Chondrocyte (in vitro differentiated cells): ENCODE data around the gene TREM1. TPM values are rescaled to one million over a fixed set of nuclear protein-coding genes. Genes with fewer than 3 reads are reported as not detected.

Source experiments
- DNase-seq: peaks from one replicate; pipeline ENCODE4 v3.0.0; 2021; ENCODE audit warnings: mixed read lengths, low spot score
- H3K27ac Mint-ChIP-seq: one replicate; pipeline ENCODE4 v1.8.0; 2021; ENCODE audit warnings: mild to moderate bottlenecking, moderate library complexity, mixed read lengths; ENCODE audit not compliant: unreplicated experiment
- H3K27me3 Mint-ChIP-seq: 2 replicates; pipeline ENCODE4 v1.8.0; 2021; ENCODE audit warnings: low read depth, mixed read lengths
- H3K36me3 Mint-ChIP-seq: 2 replicates; pipeline ENCODE4 v1.8.0; 2021; ENCODE audit warnings: low read depth, mixed read lengths
- H3K4me1 Mint-ChIP-seq: 2 replicates; pipeline ENCODE4 v1.8.0; 2021; ENCODE audit warnings: low read depth, mild to moderate bottlenecking, mixed read lengths
- H3K4me3 Mint-ChIP-seq: one replicate; pipeline ENCODE4 v1.8.0; 2021; ENCODE audit warnings: mild to moderate bottlenecking, moderate library complexity, mixed read lengths; ENCODE audit not compliant: unreplicated experiment
- H3K9me3 Mint-ChIP-seq: 2 replicates; pipeline ENCODE4 v1.8.0; 2021; ENCODE audit warnings: low read depth, mixed read lengths
- total RNA-seq: library from RNA; stranded (reverse); gene quantifications from 3 replicates; pipeline ENCODE4 v1.2.1, GENCODE V29; 2021
- TF ChIP-seq, protein P1 (sequence below): fragments of 200-600 bp; sonication (generic); IDR thresholded peaks from 2 replicates; pipeline ENCODE4 v1.5.0; 2021; ENCODE audit warnings: antibody characterized with exemption, mild to moderate bottlenecking, moderate library complexity

Gene TREM1
- total RNA-seq, 1 donor from 2014 or later = 0.25 TPM

DNA sequence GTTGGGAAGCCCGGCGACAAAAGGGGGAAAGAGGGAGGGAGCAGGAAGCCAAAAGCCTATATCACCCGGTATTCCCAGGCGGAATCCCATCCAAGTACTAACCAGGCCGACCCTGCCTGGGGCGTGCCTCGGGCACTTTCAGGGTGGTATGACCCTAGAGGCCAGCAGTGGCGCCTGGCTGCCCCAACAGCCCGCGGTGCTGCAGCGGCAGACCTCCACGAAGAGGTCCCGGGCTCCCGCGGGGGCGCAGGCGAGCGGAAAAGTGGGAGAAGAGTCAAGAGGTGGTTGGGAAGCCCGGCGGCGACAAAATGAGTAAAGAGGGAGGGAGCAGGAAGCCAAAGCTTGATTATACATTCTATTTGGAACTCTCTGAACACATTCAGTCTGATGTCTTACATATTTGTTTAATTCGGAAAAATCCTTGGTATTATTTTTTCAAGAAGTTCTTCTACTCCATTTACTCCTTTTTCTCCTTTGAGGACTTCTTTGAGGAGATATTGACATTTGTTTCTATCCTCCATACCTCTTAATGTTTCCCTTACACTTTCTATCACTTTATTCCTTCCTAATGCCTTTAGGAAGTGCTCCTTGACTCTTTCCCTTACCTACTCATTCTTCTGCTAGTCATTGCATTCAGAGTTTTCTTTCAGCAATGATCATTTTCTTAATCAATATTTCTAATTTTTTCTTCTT, 46.9 kb downstream of the TREM1 start:
- Mint-ChIP-seq H3K4me1 (peaks cover 12% of the 10 kb centered on the region), H3K36me3 (no peaks in the 10 kb centered on the region), H3K27me3 (peaks cover 61% of the 10 kb centered on the region), H3K4me3 (no peak overlapping the region), H3K9me3 (no peaks in the 10 kb centered on the region), H3K27ac (no peak overlapping the region)
- TF ChIP-seq, protein P1, sequence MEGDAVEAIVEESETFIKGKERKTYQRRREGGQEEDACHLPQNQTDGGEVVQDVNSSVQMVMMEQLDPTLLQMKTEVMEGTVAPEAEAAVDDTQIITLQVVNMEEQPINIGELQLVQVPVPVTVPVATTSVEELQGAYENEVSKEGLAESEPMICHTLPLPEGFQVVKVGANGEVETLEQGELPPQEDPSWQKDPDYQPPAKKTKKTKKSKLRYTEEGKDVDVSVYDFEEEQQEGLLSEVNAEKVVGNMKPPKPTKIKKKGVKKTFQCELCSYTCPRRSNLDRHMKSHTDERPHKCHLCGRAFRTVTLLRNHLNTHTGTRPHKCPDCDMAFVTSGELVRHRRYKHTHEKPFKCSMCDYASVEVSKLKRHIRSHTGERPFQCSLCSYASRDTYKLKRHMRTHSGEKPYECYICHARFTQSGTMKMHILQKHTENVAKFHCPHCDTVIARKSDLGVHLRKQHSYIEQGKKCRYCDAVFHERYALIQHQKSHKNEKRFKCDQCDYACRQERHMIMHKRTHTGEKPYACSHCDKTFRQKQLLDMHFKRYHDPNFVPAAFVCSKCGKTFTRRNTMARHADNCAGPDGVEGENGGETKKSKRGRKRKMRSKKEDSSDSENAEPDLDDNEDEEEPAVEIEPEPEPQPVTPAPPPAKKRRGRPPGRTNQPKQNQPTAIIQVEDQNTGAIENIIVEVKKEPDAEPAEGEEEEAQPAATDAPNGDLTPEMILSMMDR = no peak
- DNase-seq = no peak

DNA sequence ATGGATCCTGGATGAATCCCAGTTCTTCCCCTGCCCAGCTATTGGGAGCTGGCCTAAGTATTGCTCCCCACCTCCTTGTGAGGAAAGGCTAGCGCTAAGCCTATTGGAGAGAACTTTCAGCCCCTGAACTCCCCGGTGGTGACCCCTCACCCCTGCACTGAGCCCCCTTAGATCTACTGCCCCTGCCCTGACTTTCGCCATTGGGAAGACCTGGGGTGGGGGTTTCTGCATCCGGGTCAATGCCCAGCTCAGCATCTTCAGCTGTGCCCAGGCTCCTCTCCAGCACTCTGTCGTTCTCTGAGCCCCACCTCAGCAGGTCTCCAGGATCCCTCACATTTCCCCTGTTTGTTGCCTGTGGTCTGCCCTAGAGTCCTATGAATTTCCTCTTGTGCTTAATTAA, 49.4 kb downstream of the TREM1 start:
- TF ChIP-seq, protein P1 = no peak
- H3K27me3 Mint-ChIP-seq = peaks cover 50% of the 10 kb centered on the region
- no peaks in the 10 kb centered on the region for H3K9me3 Mint-ChIP-seq
- peaks cover 12% of the 10 kb centered on the region for H3K4me1 Mint-ChIP-seq
- no peak for DNase-seq
- no peak overlapping the region for H3K4me3 Mint-ChIP-seq
- no peaks in the 10 kb centered on the region for H3K36me3 Mint-ChIP-seq
- H3K27ac Mint-ChIP-seq = no peak overlapping the region

DNA sequence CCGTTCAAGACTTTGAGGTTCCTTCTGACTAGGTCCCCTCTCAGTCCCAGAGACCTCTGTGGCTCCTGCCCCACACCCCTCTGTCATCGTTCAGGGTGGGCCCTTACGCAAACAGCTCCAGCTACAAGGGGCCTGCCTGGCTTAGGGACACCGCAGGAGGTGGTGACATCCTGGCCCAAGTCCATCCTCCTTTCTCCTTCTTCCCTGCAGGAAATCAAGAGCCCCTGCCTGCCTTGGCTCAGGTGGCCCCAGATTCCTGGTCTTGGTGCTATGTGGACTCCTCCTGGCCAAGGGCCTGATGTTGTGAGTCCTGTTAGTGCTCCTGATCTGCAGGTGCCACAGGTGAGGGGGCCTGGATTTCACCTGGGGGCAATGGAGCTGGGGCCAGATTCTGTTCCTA, 50.2 kb downstream of the TREM1 start:
- DNase-seq = no peak
- Mint-ChIP-seq H3K27ac (no peak overlapping the region), H3K27me3 (peaks cover 51% of the 10 kb centered on the region), H3K9me3 (no peaks in the 10 kb centered on the region), H3K4me3 (no peak overlapping the region), H3K4me1 (peaks cover 12% of the 10 kb centered on the region), H3K36me3 (no peaks in the 10 kb centered on the region)
- TF ChIP-seq, protein P1 = no peak

DNA sequence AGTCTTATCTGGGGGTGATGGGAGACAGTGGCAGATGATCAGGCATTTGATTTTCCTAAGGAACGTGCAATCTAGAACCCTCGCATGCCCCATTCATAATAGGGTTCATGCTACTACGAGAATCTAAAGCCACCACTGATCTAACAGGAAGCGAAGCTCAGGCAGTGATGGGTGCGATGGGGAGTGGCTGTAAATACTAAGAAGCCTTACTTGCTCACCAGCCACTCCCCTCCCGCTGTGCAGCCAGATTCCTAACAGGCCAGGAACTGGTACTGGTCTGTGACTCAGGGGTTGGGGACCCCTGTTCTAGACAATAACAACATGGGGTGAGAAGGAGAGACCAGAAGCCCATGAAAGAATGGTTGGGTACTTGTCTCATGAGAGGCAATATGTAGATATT, 53.8 kb downstream of the TREM1 start:
- Mint-ChIP-seq H3K27me3 (peaks cover 44% of the 10 kb centered on the region), H3K27ac (no peak overlapping the region), H3K4me1 (no peaks in the 10 kb centered on the region), H3K4me3 (no peak overlapping the region), H3K9me3 (no peaks in the 10 kb centered on the region), H3K36me3 (no peaks in the 10 kb centered on the region)
- TF ChIP-seq, protein P1 = no peak
- no peak for DNase-seq

DNA sequence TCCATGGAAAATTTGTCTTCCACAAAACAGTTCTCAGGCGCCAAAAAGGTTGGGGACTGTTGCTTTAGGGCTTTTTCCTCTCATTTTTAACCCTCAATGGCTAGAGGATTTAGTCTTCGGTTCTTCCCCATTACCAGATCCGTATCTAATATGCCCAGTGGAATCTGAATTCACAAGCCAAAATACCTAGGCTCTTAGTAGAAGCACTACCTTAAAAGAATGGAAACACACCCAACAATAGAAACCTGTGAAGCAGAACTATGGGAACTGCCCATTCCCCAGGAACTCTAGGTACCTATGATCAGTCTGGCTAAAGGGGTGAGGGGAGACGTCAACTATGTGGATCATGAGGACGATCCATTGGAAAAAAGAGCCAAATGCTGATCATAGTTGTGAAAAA, 55.2 kb downstream of the TREM1 start:
- no peaks in the 10 kb centered on the region for H3K9me3 Mint-ChIP-seq
- H3K36me3 Mint-ChIP-seq = no peaks in the 10 kb centered on the region
- H3K27me3 Mint-ChIP-seq = peaks cover 44% of the 10 kb centered on the region
- H3K4me3 Mint-ChIP-seq = no peak overlapping the region
- DNase-seq = no peak
- TF ChIP-seq, protein P1 = no peak
- no peak overlapping the region for H3K27ac Mint-ChIP-seq
- no peaks in the 10 kb centered on the region for H3K4me1 Mint-ChIP-seq
